Endothelial cell of umbilical vein (primary cell): ENCODE data around the gene TBC1D4. TPM values are rescaled to one million over a fixed set of nuclear protein-coding genes. Genes with fewer than 3 reads are reported as not detected.

Source experiments
- BruUV-seq: library from RNA; stranded (reverse); fragments of 400-500 nt; replicated peaks from 2 replicates; lab custom pipeline; 2021; lab: Mats Ljungman, UMichigan
- CTCF ChIA-PET: fragments of 300-600, 350-600 bp; sonication (Branson Sonifier 250); formaldehyde crosslinking; loops from one replicate; lab custom pipeline; 2021; ENCODE audit warnings: antibody characterized with exemption, inconsistent platforms; lab: Charles Lee
- POLR2A ChIA-PET: fragments of 300-600, 350-600 bp; sonication (Branson Sonifier 250); formaldehyde crosslinking; loops from one replicate; lab custom pipeline; 2021; ENCODE audit warnings: antibody characterized with exemption, inconsistent platforms; lab: Charles Lee
- DNase-seq: peaks from one replicate; pipeline ENCODE4 v3.0.0-alpha.2; 2011; ENCODE audit warnings: low read depth, low spot score
- FAIRE-seq: peaks from 2 replicates; lab custom pipeline; 2011; peaks lifted over from hg19 to GRCh38; lab: Jason Lieb, UNC
- H2AFZ ChIP-seq: 2 replicates; pipeline ENCODE4 v1.6.0; 2012; ENCODE audit warnings: low read depth, low read length, control low read depth, inconsistent platforms
- H3K27ac ChIP-seq: 2 replicates; pipeline ENCODE4 v1.5.1; 2011; ENCODE audit warnings: low read depth, mild to moderate bottlenecking, control low read depth, low read length, moderate library complexity; ENCODE audit not compliant: insufficient read depth
- H3K27me3 ChIP-seq, 2 experiments: 2 replicates each; pipeline versions ENCODE4 v1.6.0 to v1.6.1; 2011; ENCODE audit warnings: low read length in 2 of 2, mixed read lengths in 1 of 2; ENCODE audit not compliant: control insufficient read depth in 2 of 2, insufficient read depth in 2 of 2
- H3K36me3 ChIP-seq, 2 experiments: 2 replicates in 1 of 2; 3 replicates in 1 of 2; pipeline ENCODE4 v1.5.1; 2011; ENCODE audit warnings: low read length in 2 of 2, mild to moderate bottlenecking in 1 of 2, moderate library complexity in 1 of 2; ENCODE audit not compliant: control insufficient read depth in 2 of 2, insufficient read depth in 2 of 2; ENCODE audit errors: extremely low read depth in 1 of 2
- H3K4me1 ChIP-seq: 3 replicates; pipeline ENCODE4 v1.5.1; 2011; ENCODE audit warnings: mild to moderate bottlenecking, low read length; ENCODE audit not compliant: control insufficient read depth, insufficient read depth; ENCODE audit errors: extremely low read depth
- H3K4me2 ChIP-seq: 2 replicates; pipeline ENCODE4 v1.6.1; 2011; ENCODE audit warnings: low read length, control low read depth, mixed read lengths; ENCODE audit not compliant: insufficient read depth
- H3K4me3 ChIP-seq, 3 experiments: fragments of 200-600 bp in 1 of 3; sonication (generic), shearing (Covaris generic) in 1 of 3; replicated peaks in 1 of 3; 2 replicates each; pipeline ENCODE4 v1.5.1; 2011 to 2016; ENCODE audit warnings: control low read depth in 3 of 3, low read length in 3 of 3, mild to moderate bottlenecking in 2 of 3, inconsistent platforms in 1 of 3, low read depth in 1 of 3, moderate library complexity in 1 of 3; ENCODE audit not compliant: insufficient read depth in 1 of 3
- H3K79me2 ChIP-seq: 2 replicates; pipeline ENCODE4 v1.6.0; 2012; ENCODE audit warnings: low read length, inconsistent platforms; ENCODE audit not compliant: control insufficient read depth, insufficient read depth
- H3K9ac ChIP-seq: replicated peaks from 2 replicates; pipeline ENCODE3; 2011; ENCODE audit warnings: low read length, control low read depth; ENCODE audit not compliant: insufficient read depth; ENCODE audit errors: extremely low read depth
- H3K9me1 ChIP-seq: replicated peaks from 3 replicates; pipeline ENCODE4 v1.6.0; 2011; ENCODE audit warnings: mild to moderate bottlenecking, low read length; ENCODE audit not compliant: control insufficient read depth, insufficient read depth; ENCODE audit errors: extremely low read depth
- H3K9me3 ChIP-seq: replicated peaks from 2 replicates; pipeline ENCODE4 v1.5.1; 2012; ENCODE audit warnings: low read length, inconsistent platforms; ENCODE audit not compliant: control insufficient read depth, insufficient read depth
- H4K20me1 ChIP-seq: replicated peaks from 2 replicates; pipeline ENCODE3; 2011; ENCODE audit warnings: mild to moderate bottlenecking, low read length; ENCODE audit not compliant: control insufficient read depth, insufficient read depth; ENCODE audit errors: extremely low read depth
- EZH2 ChIP-seq: IDR thresholded peaks from 2 replicates; pipeline ENCODE4 v1.6.1; 2012; ENCODE audit warnings: borderline replicate concordance, low read depth, mild to moderate bottlenecking, moderate library complexity, low read length, inconsistent platforms; ENCODE audit not compliant: severe bottlenecking
- FOS ChIP-seq: IDR thresholded peaks from 2 replicates; pipeline ENCODE4 v1.6.1; 2011; ENCODE audit warnings: mild to moderate bottlenecking, low read length, moderate library complexity, borderline replicate concordance; ENCODE audit not compliant: insufficient read depth
- GATA2 ChIP-seq: IDR thresholded peaks from 2 replicates; pipeline ENCODE4 v1.7.0; 2011; ENCODE audit warnings: low read depth, mild to moderate bottlenecking, moderate library complexity, mixed read lengths, low read length; ENCODE audit not compliant: insufficient read length, insufficient read depth
- JUN ChIP-seq: IDR thresholded peaks from 2 replicates; pipeline ENCODE4 v1.6.1; 2011; ENCODE audit warnings: borderline replicate concordance, low read depth; ENCODE audit not compliant: insufficient read length, insufficient read depth
- MYC ChIP-seq: IDR thresholded peaks from one replicate; pipeline ENCODE4 v1.6.1; 2011; ENCODE audit warnings: mild to moderate bottlenecking, low read depth, low read length
- POLR2A ChIP-seq: IDR thresholded peaks from 2 replicates; pipeline ENCODE4 v1.6.1; 2012; ENCODE audit warnings: low read depth, mild to moderate bottlenecking, control low read depth, low read length
- POLR2AphosphoS5 ChIP-seq: IDR thresholded peaks from 2 replicates; pipeline ENCODE4 v1.6.1; 2012; ENCODE audit warnings: low read depth, mild to moderate bottlenecking, control low read depth, low read length, moderate library complexity; ENCODE audit not compliant: insufficient read depth
- dilution Hi-C: fragments of 300-500 bp; cut with MboI; formaldehyde crosslinking; loops from one replicate; pipeline ENCODE4 v1.15.0; 2019; ENCODE audit warnings: low sequenced_read_pairs; ENCODE audit not compliant: extremely low pct_ligation_motif_present
- intact Hi-C: fragments of 100-400 bp; cut with micrococcal nuclease; formaldehyde crosslinking; loops from one replicate; pipeline ENCODE4 v1.10.0; 2022
- polyA plus RNA-seq, 4 experiments: library from polyadenylated mRNA; depleted of rRNA in 3 of 4; stranded (reverse) in 3 of 4; unstranded in 1 of 4; fragments of >200 nt; gene quantifications; 2 replicates each; pipeline versions ENCODE4 v1.2.1 to v1.2.3, GENCODE V29; 2011 to 2012; ENCODE audit warnings: missing spikeins in 1 of 4
- total RNA-seq: library from RNA; stranded (reverse); gene quantifications from 2 replicates; pipeline ENCODE4 v1.2.3, GENCODE V29; 2021
- TF ChIP-seq, protein P1 (sequence below), 2 donors: IDR thresholded peaks; 1 replicate in 1 of 2; 2 replicates in 1 of 2; pipeline ENCODE4 v1.5.1; 2011; ENCODE audit warnings: low read length in 2 of 2, mild to moderate bottlenecking in 2 of 2, moderate library complexity in 2 of 2, control low read depth in 1 of 2, inconsistent platforms in 1 of 2, low read depth in 1 of 2; ENCODE audit not compliant: insufficient read depth in 1 of 2; ENCODE audit errors: extremely low read depth in 1 of 2
- TF ChIP-seq, protein P2 (sequence below): IDR thresholded peaks from 2 replicates; pipeline ENCODE4 v1.6.1; 2011; ENCODE audit not compliant: insufficient read depth, insufficient read length

The TBC1D4 gene
- total and polyA plus RNA-seq, 2 donors (not counting 3 experiments of a cell fraction or from before 2014, with no cell fraction given) = 58.3 to 81.0 TPM

DNA sequence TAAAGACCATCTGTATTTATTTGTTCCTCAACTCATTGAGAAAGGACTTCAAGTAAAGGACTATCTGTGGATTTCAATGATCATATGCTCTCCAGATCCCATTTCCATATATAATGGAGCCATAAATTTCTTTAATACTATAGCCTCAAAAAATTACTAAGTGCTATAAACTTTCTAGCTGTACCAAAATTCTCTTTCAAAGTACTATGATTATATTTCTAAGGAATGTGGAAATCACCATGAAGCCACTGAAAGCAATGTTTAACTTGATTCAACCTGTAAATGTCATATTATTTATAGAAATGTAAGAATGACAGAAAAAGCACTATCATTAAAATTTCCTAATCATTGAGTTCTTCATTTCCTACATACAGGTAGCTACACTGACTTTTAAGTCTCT is 20.7 kb downstream of the TBC1D4 start:
- TF ChIP-seq, protein P1, sequence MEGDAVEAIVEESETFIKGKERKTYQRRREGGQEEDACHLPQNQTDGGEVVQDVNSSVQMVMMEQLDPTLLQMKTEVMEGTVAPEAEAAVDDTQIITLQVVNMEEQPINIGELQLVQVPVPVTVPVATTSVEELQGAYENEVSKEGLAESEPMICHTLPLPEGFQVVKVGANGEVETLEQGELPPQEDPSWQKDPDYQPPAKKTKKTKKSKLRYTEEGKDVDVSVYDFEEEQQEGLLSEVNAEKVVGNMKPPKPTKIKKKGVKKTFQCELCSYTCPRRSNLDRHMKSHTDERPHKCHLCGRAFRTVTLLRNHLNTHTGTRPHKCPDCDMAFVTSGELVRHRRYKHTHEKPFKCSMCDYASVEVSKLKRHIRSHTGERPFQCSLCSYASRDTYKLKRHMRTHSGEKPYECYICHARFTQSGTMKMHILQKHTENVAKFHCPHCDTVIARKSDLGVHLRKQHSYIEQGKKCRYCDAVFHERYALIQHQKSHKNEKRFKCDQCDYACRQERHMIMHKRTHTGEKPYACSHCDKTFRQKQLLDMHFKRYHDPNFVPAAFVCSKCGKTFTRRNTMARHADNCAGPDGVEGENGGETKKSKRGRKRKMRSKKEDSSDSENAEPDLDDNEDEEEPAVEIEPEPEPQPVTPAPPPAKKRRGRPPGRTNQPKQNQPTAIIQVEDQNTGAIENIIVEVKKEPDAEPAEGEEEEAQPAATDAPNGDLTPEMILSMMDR (IDR thresholded peaks at IDR 0.05; ENCODE audit: extremely low read depth in 1 of 2, insufficient read depth in 1 of 2, low read depth in 1 of 2, low read length in 2 of 2) = no peak
- no peak for TF ChIP-seq POLR2A
- no peak for TF ChIP-seq GATA2
- TF ChIP-seq, protein P2, sequence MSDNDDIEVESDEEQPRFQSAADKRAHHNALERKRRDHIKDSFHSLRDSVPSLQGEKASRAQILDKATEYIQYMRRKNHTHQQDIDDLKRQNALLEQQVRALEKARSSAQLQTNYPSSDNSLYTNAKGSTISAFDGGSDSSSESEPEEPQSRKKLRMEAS = no peak
- TF ChIP-seq JUN = no peak
- TF ChIP-seq MYC = no peak
- no peak for TF ChIP-seq EZH2
- TF ChIP-seq FOS = no peak
- TF ChIP-seq POLR2AphosphoS5 = no peak
- Histone ChIP-seq H3K4me2 (no peak overlapping the region), H3K36me3 (no peaks in the 10 kb centered on the region), H3K27me3 (no peaks in the 10 kb centered on the region), H3K9ac (no peak overlapping the region), H3K4me1 (no peaks in the 10 kb centered on the region), H3K79me2 (no peaks in the 10 kb centered on the region), H3K9me3 (no peaks in the 10 kb centered on the region), H3K27ac (no peak overlapping the region), H3K9me1 (no peaks in the 10 kb centered on the region), H4K20me1 (no peaks in the 10 kb centered on the region), H3K4me3 (no peak overlapping the region), H2AFZ (no peak overlapping the region)
- POLR2A ChIA-PET = no interaction called here
- CTCF ChIA-PET = no interaction called here
- DNase-seq = no peak
- dilution Hi-C loops = no loop called here
- FAIRE-seq = no peak
- no TSS peak for BruUV-seq
- intact Hi-C loops = no loop called here
